GM18526 (cell line): ENCODE results near the gene CSNK1D.

ENCODE experiments used
- POLR2A ChIP-seq: IDR thresholded peaks from 3 replicates; pipeline ENCODE4 v1.6.1; 2011; ENCODE audit not compliant: insufficient read length; ENCODE audit errors: extremely low read depth

Gene CSNK1D

GRCh38 chr17:82255402-82255972, 18.0 kb downstream of the CSNK1D start:
- TF ChIP-seq POLR2A = no peak

GRCh38 chr17:82253179-82253544, 20.3 kb downstream of the CSNK1D start:
- no peak for TF ChIP-seq POLR2A

- no peak for TF ChIP-seq POLR2A
Measured at GRCh38 chr17:82252511-82253178, 20.9 kb downstream of the CSNK1D start.

DNA sequence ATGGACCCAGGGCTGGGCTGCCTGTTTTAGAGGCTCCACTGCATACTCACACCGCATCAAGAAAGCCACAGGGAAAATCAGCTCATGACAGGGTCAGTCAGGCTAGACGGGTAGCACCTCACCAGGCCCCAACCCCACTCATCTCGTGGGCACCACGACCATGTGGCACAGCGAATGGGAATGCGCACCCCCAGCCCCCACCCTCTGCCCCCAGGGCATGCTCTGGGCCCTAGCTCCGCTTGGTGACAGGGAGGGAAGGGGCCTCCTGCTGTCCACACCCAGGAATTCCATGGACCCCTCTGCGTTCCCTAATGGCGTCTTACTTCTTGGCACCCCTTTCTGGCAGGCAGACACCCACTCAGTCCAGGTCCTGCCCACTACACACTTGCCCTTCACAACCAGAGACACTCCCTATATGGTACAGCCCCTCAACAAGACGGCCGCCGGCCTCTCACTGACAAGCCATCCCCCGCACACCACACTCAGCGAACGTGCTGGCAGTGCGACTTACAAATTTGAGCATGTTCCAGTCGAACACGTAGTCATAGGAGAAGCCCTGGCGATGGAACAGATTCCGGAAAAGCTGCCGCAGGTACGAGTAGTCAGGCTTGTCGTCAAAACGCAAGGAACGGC, 22.5 kb downstream of the CSNK1D start:
- TF ChIP-seq POLR2A = no peak

DNA sequence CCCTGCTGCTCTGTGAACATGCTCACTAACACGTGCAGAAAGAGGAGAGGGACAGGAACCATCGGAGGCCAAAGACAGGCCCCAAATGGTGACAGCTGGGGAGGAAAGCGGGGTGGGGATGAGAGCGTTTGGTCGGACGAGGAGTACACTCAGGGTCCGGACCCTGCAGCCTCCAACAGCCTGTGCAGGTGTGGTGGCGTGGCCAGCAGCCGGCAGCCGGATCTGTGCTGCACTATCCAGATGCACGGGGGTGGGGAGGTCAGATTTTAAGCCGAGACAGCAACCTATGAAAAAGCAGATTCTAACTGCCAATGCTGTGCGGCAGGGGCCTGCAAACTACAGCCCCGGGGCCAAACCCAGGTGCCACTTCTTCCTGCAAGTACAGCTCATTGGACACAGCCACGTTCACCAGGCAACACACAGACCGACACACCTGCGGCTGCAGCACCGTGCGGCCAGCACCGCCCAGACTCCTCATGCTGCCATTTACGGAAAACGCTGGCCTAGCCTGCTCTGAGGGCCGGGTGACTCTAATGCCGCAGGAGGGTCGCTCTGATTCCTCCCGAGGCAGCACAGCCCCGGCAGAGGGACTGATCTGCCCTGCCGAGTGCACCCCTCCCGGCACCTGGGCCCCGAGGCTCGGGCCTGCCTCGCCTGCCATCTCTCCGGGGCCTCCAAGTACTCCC, 23.5 kb downstream of the CSNK1D start:
- TF ChIP-seq POLR2A = no peak

- TF ChIP-seq POLR2A = no peak
Measured at GRCh38 chr17:82248815-82249674, 24.5 kb downstream of the CSNK1D start.

DNA sequence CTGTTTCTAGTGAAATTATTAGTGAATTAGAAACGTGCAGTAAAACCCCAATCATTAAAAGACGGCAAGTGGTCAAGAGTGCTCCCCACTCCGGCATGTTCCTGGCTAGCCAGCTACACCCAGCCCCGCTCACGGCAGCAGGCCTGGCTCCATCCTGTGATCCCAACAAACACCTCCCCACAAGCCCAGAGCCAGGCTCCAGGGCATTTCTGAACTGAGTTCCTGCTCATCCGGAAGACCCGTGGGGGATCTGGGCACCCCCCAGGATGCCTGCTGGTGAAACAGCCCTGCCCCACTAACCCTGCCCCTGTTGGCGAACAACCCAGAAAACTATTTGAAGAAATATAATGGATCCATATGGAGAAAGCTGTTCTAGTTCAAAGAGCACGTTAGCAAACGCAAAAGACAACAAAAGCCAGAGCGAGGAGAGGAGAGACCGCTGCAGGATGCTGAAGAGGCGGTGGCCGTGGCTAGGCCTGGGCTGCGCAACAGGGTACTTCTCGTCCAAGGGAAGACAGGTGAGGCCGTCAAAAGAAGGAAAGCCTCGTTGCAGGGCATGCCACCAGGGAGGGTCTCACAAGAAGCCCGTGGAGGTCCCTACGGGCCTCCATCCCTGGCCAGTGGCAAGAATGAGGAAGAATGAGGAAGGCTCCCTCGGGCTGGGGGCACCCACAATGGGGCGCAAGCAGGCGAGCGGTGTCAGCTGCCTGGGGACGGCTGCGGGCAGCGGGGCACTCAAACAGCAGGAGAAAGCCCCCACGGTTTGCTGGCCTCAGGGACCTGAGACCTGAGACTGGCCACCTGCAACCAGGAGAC, 25.4 kb downstream of the CSNK1D start:
- no peak for TF ChIP-seq POLR2A

DNA sequence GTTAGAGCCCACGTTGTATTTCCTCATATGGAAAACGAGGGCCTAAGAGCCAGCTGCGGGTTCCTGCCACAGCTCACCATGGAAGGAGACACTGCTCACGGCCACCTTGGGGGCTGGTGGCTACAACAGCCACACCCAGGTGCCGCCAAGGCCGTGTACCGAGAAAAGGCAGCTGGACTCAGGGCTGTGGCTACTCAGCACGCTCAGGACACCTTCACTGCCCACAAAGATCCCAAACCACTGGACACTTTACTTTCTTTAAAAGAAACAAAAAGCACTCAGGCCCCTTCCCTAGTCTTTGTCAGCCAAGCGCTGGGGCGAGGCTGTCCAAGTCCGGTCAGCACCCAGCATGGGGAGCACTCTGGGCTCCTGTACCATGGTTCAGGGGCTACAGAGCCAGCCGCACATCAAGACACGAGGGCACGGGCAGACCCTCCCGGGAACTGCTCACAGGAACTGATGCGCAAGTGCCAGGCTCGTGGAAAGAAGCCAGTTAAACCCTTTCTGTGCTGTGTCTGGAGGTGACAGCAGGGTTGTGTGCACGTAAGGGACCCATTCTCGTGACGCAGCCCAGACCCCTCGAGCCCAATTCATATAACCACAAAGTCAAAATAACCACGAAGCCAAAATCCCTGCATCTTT, 26.2 kb downstream of the CSNK1D start:
- TF ChIP-seq POLR2A = no peak

GRCh38 chr17:82246365-82247181, 26.9 kb downstream of the CSNK1D start:
- no peak for TF ChIP-seq POLR2A

DNA sequence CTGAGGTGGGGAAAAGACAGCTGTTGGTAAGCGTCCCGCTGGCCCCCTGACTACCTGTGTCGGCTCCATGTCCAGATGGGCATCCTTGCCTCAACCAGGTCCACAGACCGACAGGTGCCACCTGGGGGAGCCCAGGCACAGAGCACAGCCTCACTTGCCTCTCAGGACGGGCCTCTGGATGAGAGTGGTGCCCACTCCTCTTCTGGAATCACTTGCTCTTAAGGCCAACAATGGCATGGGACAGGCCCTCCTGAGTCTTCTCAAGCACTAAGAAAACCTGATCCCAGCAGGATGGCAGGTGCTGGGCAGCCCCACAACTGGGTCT, 27.5 kb downstream of the CSNK1D start:
- no peak for TF ChIP-seq POLR2A

DNA sequence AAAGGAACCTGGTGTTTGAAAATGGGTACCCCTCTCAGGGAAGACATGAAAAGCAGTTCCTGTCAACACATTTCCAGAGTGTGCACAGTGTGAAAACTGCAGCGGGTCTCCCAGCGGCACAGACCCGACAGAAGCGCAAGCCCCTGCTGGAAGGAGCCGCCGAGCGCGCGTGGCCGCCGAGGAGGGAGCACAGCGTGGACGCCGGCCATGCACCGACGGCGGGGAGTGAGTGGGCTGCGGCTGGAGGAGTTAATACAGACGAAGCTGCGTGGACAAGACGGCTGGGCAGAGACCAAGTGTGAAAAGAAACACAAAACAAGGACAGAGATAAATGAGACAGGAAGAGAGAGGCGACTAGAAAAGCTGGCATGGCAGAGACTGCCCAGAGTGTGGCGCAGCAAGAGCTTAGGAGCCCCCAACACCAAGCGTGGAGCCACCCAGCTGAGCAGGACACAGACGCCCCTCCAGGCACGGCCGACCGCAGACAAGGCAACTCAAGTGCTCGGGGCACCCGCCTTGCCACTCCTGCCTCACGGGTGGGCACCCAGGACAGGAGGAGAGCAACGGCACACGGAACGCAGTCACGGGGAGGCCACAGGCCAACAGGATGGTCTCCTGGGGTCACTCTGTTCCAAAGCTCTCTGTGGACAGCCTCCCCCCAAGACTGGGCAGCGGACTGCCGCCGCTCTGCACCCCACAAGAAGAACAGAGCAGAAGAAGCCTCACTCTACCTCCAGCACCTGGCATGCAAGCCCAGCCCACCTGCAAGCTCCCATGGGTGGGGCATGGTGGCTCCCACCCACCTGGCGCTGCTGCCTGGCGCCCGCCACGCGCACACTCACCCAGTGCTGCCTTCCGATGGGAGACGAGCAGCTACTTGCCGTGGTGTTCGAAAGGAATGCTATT, 28.1 kb downstream of the CSNK1D start:
- TF ChIP-seq POLR2A = no peak

DNA sequence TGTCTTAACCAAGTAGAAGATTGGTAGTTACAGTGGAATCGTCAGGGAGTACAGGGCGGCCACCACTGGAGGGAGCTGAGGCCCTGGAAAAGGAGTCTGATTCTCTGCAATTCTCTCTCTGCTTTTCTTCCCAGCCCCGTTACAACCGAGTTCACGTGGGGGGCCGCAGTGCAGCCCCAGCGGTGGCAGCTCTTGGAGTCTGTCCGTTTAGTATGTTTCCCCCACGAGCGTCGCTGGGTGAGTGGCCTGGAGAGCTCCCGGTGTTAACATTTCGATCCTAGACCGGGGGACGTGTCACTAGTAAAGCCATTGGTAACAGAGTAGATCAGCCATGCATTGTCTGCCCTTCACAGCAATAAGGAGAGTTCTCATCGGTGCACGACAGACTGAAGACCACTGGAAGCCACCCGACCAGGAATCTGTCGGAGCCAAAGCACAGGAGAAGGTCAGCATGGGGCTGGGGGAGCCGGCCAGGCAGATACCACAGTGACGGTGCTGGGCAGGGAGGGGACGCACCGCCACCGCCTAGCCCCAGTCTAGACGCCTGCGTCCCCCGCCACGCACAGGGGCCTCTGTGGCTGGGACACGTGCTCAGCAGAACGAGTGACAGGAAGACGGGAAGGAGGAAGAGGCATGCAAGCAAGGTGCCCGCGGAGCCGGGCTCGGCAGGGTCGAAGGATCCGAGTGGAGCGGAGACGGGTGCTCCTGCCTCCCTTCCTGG, 28.9 kb downstream of the CSNK1D start:
- no peak for TF ChIP-seq POLR2A
